ENCODE measurements around the gene ZC3H18.

ZC3H18 gene

DNA sequence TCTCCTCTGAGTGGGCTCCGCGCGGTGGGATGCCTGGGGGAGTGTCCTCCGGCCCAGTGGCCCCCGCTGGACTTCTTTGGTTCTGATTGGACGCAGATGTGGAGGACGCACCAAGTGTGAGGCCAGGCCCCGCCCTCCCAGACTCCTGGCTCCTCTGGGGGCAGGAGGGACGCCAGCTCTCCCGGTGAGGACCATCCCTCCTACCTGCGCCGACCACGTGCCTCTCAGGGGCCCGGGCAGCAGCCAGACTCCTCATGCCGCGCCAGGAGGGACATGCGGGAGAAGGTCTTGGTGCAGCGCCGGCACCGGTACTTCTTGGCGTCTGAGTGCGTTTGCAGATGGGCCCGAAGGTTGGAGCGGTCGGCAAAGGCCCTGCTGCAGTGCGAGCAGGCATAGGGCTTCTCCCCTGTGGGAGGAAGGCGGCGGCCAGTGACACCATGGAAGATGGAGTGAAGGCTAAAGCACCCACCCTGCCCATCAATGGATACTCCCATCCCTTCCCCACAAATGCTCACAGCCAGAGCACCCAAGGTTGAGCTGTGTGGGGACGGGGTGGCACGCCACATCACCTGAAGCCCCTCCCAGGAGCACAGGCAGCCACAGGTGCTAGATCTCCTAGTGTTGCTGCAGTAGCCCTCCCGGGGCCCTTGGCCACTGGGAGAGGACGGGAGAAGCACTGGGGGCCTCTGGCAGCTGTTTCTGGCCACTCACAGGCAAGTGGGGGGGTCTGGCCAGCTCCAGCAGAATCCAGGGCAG lies 108.2 kb downstream of the ZC3H18 start:
- no peak for DNase-seq (ENCODE audit: low read depth)

GRCh38 chr16:88680554-88681083 lies 110.4 kb downstream of the ZC3H18 start:
- no peak for DNase-seq (ENCODE audit: low read depth)

- no peak for DNase-seq (ENCODE audit: low read depth)
These were observed 111.0 kb downstream of the ZC3H18 start for GRCh38 chr16:88681084-88681680.

Data from amniotic epithelial cell (primary cell).